Stomach (tissue), 4 donors: ENCODE results near the gene OGFR.

Source experiments
- CTCF ChIP-seq, 7 experiments: fragments of 450-650 bp in 4 of 7; fragments of 200-600 bp in 3 of 7; sonication (generic) in 3 of 7; IDR thresholded peaks; one replicate each; pipeline ENCODE4 v1.5.1; 2016 to 2019; ENCODE audit warnings: antibody characterized with exemption in 7 of 7, control low read depth in 2 of 7, mild to moderate bottlenecking in 1 of 7
- EP300 ChIP-seq: sonication (generic); formaldehyde crosslinking; IDR thresholded peaks from one replicate; pipeline ENCODE4 v1.6.1; 2017; ENCODE audit warnings: antibody characterized with exemption
- POLR2A ChIP-seq, 4 donors: fragments of 450-650 bp; IDR thresholded peaks; one replicate each; pipeline ENCODE4 v1.6.1; 2016; ENCODE audit warnings: antibody characterized with exemption in 4 of 4, control low read depth in 2 of 4, mild to moderate bottlenecking in 1 of 4, moderate library complexity in 1 of 4
- POLR2AphosphoS5 ChIP-seq, 3 donors: sonication (generic); formaldehyde crosslinking; IDR thresholded peaks; one replicate each; pipeline ENCODE4 v1.6.1; 2016; ENCODE audit warnings: antibody characterized with exemption in 3 of 3

- TF ChIP-seq CTCF (IDR thresholded peaks at IDR 0.05) (no peak), POLR2A (IDR thresholded peaks at IDR 0.05) (no peak), EP300 (no peak), POLR2AphosphoS5 (IDR thresholded peaks at IDR 0.05) (no peak)
Measured at GRCh38 chr20:62846166-62846890, 41.7 kb downstream of the OGFR start.
